HCT116 (cell line): ENCODE results near the gene GHR. TPM values are rescaled to one million over a fixed set of nuclear protein-coding genes. Genes with fewer than 3 reads are reported as not detected.
A peak's percentile ranks its signal among the peaks of the same experiment; 100 is the strongest.
"Not testable (repeated sequence)": the region's sequence is repeated elsewhere in the genome, so short reads cannot be mapped to it uniquely, and the experiment has no call there.

ENCODE experiments used
- ATAC-seq: fragments of 200-7000 bp; cut with Tn5 transposase; 2 replicates; pipeline ENCODE4 v1.9.1; 2020; ENCODE audit warnings: mild to moderate bottlenecking, moderate library complexity
- BruUV-seq: library from RNA; stranded (reverse); fragments of 400-500 nt; replicated peaks from 2 replicates; lab custom pipeline; 2021; lab: Mats Ljungman, UMichigan
- CTCF ChIA-PET: fragments of 300-600 bp; sonication (Branson Sonifier 250); formaldehyde crosslinking; loops from one replicate; lab custom pipeline; 2021; ENCODE audit warnings: antibody characterized with exemption; lab: Charles Lee
- POLR2A ChIA-PET: fragments of 300-600, 350-600 bp; sonication (Branson Sonifier 250); formaldehyde crosslinking; loops from one replicate; lab custom pipeline; 2021; ENCODE audit warnings: antibody characterized with exemption; lab: Charles Lee
- RAD21 ChIA-PET, 2 experiments: fragments of 300-600 bp; sonication (Branson Sonifier 250); formaldehyde crosslinking; loops; one replicate each; lab custom pipeline; 2023; ENCODE audit warnings: low total read pairs in 2 of 2; ENCODE audit not compliant: uncharacterized antibody in 2 of 2, unreplicated experiment in 2 of 2, low non-redundant PET in 1 of 2; lab: Charles Lee
- DNase-seq: peaks from one replicate; pipeline ENCODE4 v3.0.0-alpha.2; 2010; ENCODE audit warnings: low read depth, low spot score
- H2AFZ ChIP-seq: fragments of 200-600 bp; shearing (Covaris generic), sonication (generic); 2 replicates; pipeline ENCODE4 v1.6.1; 2017; ENCODE audit warnings: low read depth, mixed run types, mixed read lengths, antibody characterized with exemption, low read length; ENCODE audit not compliant: poor library complexity, severe bottlenecking
- H3K27ac ChIP-seq: 2 replicates; pipeline ENCODE4 v1.5.1; 2012; ENCODE audit warnings: low read depth, low read length
- H3K27me3 ChIP-seq: fragments of 200-600 bp; sonication (generic); 2 replicates; pipeline ENCODE4 v1.6.1; 2016; ENCODE audit warnings: mixed run types, low read length, mixed read lengths; ENCODE audit not compliant: insufficient read depth
- H3K36me3 ChIP-seq, 2 experiments: fragments of 200-500 bp in 1 of 2; fragments of 200-600 bp in 1 of 2; sonication (Bioruptor generic) in 1 of 2; sonication (generic) in 1 of 2; 2 replicates each; pipeline versions ENCODE4 v1.5.1 to v1.6.1; 2014 to 2016; ENCODE audit warnings: low read length in 2 of 2, inconsistent platforms in 1 of 2, mixed read lengths in 1 of 2, mixed run types in 1 of 2; ENCODE audit not compliant: insufficient read depth in 2 of 2, control insufficient read depth in 1 of 2
- H3K4me1 ChIP-seq, 2 experiments: fragments of 200-600 bp in 1 of 2; sonication (generic) in 1 of 2; 2 replicates each; pipeline versions ENCODE4 v1.5.1 to v1.6.1; 2012 to 2017; ENCODE audit warnings: low read length in 2 of 2, inconsistent platforms in 1 of 2, mild to moderate bottlenecking in 1 of 2, mixed read lengths in 1 of 2, mixed run types in 1 of 2, moderate library complexity in 1 of 2; ENCODE audit not compliant: insufficient read depth in 2 of 2, control insufficient read depth in 1 of 2
- H3K4me2 ChIP-seq: fragments of 200-600 bp; sonication (generic); 2 replicates; pipeline ENCODE4 v1.6.1; 2017; ENCODE audit warnings: mixed run types, low read length, mixed read lengths
- H3K4me3 ChIP-seq, 2 experiments: fragments of 200-600 bp in 1 of 2; sonication (generic) in 1 of 2; replicated peaks in 1 of 2; 2 replicates each; pipeline ENCODE4 v1.5.1; 2011 to 2016; ENCODE audit warnings: low read length in 2 of 2, control low read depth in 1 of 2, low read depth in 1 of 2, mild to moderate bottlenecking in 1 of 2, mixed read lengths in 1 of 2, mixed run types in 1 of 2
- H3K79me2 ChIP-seq: fragments of 200-600 bp; sonication (generic); 2 replicates; pipeline ENCODE4 v1.6.1; 2017; ENCODE audit warnings: mild to moderate bottlenecking, mixed run types, low read length, moderate library complexity, mixed read lengths; ENCODE audit not compliant: insufficient read depth
- H3K9ac ChIP-seq: fragments of 200-600 bp; sonication (generic); 2 replicates; pipeline ENCODE4 v1.6.1; 2016; ENCODE audit warnings: low read length, mixed read lengths
- H3K9me2 ChIP-seq: fragments of 200-600 bp; sonication (generic), shearing (Covaris generic); 2 replicates; pipeline ENCODE4 v1.6.1; 2017; ENCODE audit warnings: mixed run types, mild to moderate bottlenecking, moderate library complexity; ENCODE audit not compliant: insufficient read depth
- H3K9me3 ChIP-seq, 2 experiments: fragments of 200-500 bp in 1 of 2; fragments of 200-600 bp in 1 of 2; sonication (Bioruptor generic) in 1 of 2; sonication (generic) in 1 of 2; 2 replicates each; pipeline ENCODE4 v1.6.1; 2014 to 2017; ENCODE audit warnings: low read length in 2 of 2, mixed read lengths in 2 of 2, inconsistent platforms in 1 of 2, low read depth in 1 of 2, mild to moderate bottlenecking in 1 of 2, mixed run types in 1 of 2, moderate library complexity in 1 of 2; ENCODE audit not compliant: control insufficient read depth in 1 of 2, insufficient read depth in 1 of 2
- H4K20me1 ChIP-seq: fragments of 200-600 bp; sonication (generic), shearing (Covaris generic); 2 replicates; pipeline ENCODE4 v1.6.1; 2017; ENCODE audit warnings: mixed run types, mild to moderate bottlenecking, moderate library complexity; ENCODE audit not compliant: insufficient read depth
- CBX3 ChIP-seq: IDR thresholded peaks from 2 replicates; pipeline ENCODE4 v1.6.1; 2012; ENCODE audit warnings: low read depth
- CEBPB ChIP-seq: IDR thresholded peaks from 2 replicates; pipeline ENCODE4 v1.6.1; 2012; ENCODE audit warnings: low read depth
- EGR1 ChIP-seq: IDR thresholded peaks from 2 replicates; pipeline ENCODE4 v1.6.1; 2012; ENCODE audit warnings: low read depth
- EZH2 ChIP-seq: fragments of 200-600 bp; sonication (generic); IDR thresholded peaks from 2 replicates; pipeline ENCODE4 v1.6.1; 2017; ENCODE audit warnings: antibody characterized with exemption, mixed run types
- JUND ChIP-seq: IDR thresholded peaks from 2 replicates; pipeline ENCODE4 v1.6.1; 2012
- POLR2A ChIP-seq: IDR thresholded peaks from 2 replicates; pipeline ENCODE4 v1.7.0; 2011; ENCODE audit warnings: borderline replicate concordance; ENCODE audit not compliant: insufficient read depth, insufficient read length; ENCODE audit errors: extremely low read depth
- RAD21 ChIP-seq: IDR thresholded peaks from 2 replicates; pipeline ENCODE4 v1.6.1; 2012; ENCODE audit warnings: low read depth, mild to moderate bottlenecking
- SIN3A ChIP-seq: IDR thresholded peaks from 2 replicates; pipeline ENCODE4 v1.6.1; 2012; ENCODE audit warnings: low read depth
- TCF7L2 ChIP-seq: IDR thresholded peaks from 2 replicates; pipeline ENCODE4 v1.7.0; 2011; ENCODE audit warnings: borderline replicate concordance, inconsistent platforms; ENCODE audit not compliant: insufficient read depth, insufficient read length; ENCODE audit errors: extremely low read depth
- ZNF274 ChIP-seq: fragments of 200-500 bp; sonication (Bioruptor generic); IDR thresholded peaks from 2 replicates; pipeline ENCODE4 v1.6.1; 2014; ENCODE audit warnings: mild to moderate bottlenecking, low read depth, low read length, inconsistent platforms
- intact Hi-C: fragments of 100-400 bp; cut with micrococcal nuclease; formaldehyde crosslinking; loops from 2 replicates; pipeline ENCODE4 v1.10.0; 2022
- total RNA-seq: library from RNA; stranded (reverse); gene quantifications from one replicate; pipeline ENCODE4 v1.2.1, GENCODE V29; 2021; ENCODE audit not compliant: unreplicated experiment
- TF ChIP-seq, protein P1 (sequence below): IDR thresholded peaks from 2 replicates; pipeline ENCODE4 v1.6.1; 2011; ENCODE audit warnings: mild to moderate bottlenecking, low read length, moderate library complexity; ENCODE audit not compliant: insufficient replicate concordance; ENCODE audit errors: extremely low read depth
- TF ChIP-seq, protein P2 (sequence below), 3 experiments: fragments of 200-600 bp in 1 of 3; sonication (generic) in 1 of 3; IDR thresholded peaks in 2 of 3; conservative IDR thresholded peaks in 1 of 3; 2 replicates each; pipeline ENCODE4 v1.5.1; 2012 to 2017; ENCODE audit warnings: low read depth in 2 of 3, low read length in 2 of 3, antibody characterized with exemption in 1 of 3, borderline replicate concordance in 1 of 3, control low read depth in 1 of 3, mild to moderate bottlenecking in 1 of 3, mixed read lengths in 1 of 3, mixed run types in 1 of 3, moderate library complexity in 1 of 3; ENCODE audit not compliant: insufficient read depth in 1 of 3

The GHR gene
- total RNA-seq, 1 experiment from 2014 or later: not detected

DNA sequence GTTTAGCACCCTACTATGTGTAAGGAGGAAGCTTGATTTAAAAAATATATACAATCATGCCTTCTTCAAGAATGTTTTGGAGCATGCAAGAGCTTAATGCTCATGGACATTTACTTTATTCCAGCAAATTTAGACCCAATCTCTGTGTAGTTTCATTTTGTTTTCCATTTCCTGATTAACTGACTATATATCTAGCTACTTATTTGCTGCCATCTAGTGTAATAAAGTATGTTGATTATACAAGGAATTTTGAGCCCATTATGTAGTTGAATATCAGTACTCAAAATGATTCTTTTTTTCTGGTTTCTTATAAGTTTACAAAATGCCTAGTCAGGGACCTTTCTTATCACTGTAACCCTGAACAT, 233.4 kb downstream of the GHR start:
- Histone ChIP-seq H3K9me3 (no peaks in the 10 kb centered on the region), H3K4me2 (no peak overlapping the region), H3K79me2 (no peaks in the 10 kb centered on the region), H3K9me2 (no peaks in the 10 kb centered on the region), H3K27me3 (no peaks in the 10 kb centered on the region), H4K20me1 (no peaks in the 10 kb centered on the region), H3K4me3 (no peak overlapping the region), H3K36me3 (no peaks in the 10 kb centered on the region), H3K27ac (no peak overlapping the region), H3K4me1 (no peaks in the 10 kb centered on the region), H2AFZ (no peak overlapping the region), H3K9ac (no peak overlapping the region)
- BruUV-seq: no TSS peak
- ATAC-seq (no peak), DNase-seq (no peak)
- RAD21 ChIA-PET: no interaction called here
- intact Hi-C loops: no loop called here
- POLR2A ChIA-PET: no interaction called here
- TF ChIP-seq ZNF274 (no peak), CBX3 (no peak), POLR2A (no peak), SIN3A (no peak), JUND (no peak), EGR1 (no peak), CEBPB (no peak), RAD21 (peak; percentile 25; the same call in 1 of the 2 replicates), TCF7L2 (no peak), EZH2 (no peak)
- TF ChIP-seq, protein P1, sequence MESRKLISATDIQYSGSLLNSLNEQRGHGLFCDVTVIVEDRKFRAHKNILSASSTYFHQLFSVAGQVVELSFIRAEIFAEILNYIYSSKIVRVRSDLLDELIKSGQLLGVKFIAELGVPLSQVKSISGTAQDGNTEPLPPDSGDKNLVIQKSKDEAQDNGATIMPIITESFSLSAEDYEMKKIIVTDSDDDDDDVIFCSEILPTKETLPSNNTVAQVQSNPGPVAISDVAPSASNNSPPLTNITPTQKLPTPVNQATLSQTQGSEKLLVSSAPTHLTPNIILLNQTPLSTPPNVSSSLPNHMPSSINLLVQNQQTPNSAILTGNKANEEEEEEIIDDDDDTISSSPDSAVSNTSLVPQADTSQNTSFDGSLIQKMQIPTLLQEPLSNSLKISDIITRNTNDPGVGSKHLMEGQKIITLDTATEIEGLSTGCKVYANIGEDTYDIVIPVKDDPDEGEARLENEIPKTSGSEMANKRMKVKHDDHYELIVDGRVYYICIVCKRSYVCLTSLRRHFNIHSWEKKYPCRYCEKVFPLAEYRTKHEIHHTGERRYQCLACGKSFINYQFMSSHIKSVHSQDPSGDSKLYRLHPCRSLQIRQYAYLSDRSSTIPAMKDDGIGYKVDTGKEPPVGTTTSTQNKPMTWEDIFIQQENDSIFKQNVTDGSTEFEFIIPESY: no peak
- TF ChIP-seq, protein P2, sequence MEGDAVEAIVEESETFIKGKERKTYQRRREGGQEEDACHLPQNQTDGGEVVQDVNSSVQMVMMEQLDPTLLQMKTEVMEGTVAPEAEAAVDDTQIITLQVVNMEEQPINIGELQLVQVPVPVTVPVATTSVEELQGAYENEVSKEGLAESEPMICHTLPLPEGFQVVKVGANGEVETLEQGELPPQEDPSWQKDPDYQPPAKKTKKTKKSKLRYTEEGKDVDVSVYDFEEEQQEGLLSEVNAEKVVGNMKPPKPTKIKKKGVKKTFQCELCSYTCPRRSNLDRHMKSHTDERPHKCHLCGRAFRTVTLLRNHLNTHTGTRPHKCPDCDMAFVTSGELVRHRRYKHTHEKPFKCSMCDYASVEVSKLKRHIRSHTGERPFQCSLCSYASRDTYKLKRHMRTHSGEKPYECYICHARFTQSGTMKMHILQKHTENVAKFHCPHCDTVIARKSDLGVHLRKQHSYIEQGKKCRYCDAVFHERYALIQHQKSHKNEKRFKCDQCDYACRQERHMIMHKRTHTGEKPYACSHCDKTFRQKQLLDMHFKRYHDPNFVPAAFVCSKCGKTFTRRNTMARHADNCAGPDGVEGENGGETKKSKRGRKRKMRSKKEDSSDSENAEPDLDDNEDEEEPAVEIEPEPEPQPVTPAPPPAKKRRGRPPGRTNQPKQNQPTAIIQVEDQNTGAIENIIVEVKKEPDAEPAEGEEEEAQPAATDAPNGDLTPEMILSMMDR (IDR thresholded peaks at IDR 0.05 in 2 of 3, conservative IDR thresholded peaks at IDR 0.05 in 1 of 3; ENCODE audit: borderline replicate concordance in 1 of 3, insufficient read depth in 1 of 3, low read depth in 2 of 3, low read length in 2 of 3): peak in 1 of 3 experiments; percentile 24; a peak in 1 of 6 replicates
- CTCF ChIA-PET: interaction anchor here (0.7 to 1.9 kb wide), 7 partner anchors 10 to 599 kb away, joined by 3 to 5 read pairs (median 4); no protein-coding TSS in a partner anchor

DNA sequence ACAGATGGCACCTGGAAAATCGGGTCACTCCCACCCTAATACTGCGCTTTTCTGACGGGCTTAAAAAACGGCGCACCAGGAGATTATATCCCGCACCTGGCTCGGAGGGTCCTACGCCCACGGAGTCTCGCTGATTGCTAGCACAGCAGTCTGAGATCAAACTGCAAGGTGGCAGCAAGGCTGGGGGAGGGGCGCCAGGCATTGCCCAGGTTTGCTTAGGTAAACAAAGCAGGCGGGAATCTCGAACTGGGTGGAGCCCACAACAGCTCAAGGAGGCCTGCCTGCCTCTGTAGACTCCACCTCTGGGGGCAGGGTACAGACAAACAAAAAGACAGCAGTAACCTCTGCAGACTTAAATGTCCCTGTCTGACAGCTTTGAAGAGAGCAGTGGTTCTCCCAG, 236.6 kb downstream of the GHR start:
- H3K9me2 ChIP-seq, H3K9ac ChIP-seq, H3K4me1 ChIP-seq, H3K4me2 ChIP-seq, H2AFZ ChIP-seq, H3K27ac ChIP-seq, H4K20me1 ChIP-seq, POLR2A ChIA-PET, intact Hi-C loops, H3K4me3 ChIP-seq, ATAC-seq, H3K27me3 ChIP-seq, DNase-seq, H3K9me3 ChIP-seq, H3K36me3 ChIP-seq, RAD21 ChIA-PET, H3K79me2 ChIP-seq, BruUV-seq: not testable (repeated sequence)
- CTCF ChIA-PET: interaction anchor here (1.2 kb wide), 1 partner anchor 24 kb away, joined by 3 read pairs; no protein-coding TSS in a partner anchor
